Activated CD4-positive, alpha-beta memory T cell treated with anti-CD3 and anti-CD28 coated beads, Interleukin-2, amount 10 ng/mL, durations not matched to agents 7 days and 5 days (primary cell): ENCODE measurements around the gene TBKBP1. TPM values are rescaled to one million over a fixed set of nuclear protein-coding genes. Genes with fewer than 3 reads are reported as not detected.
"Not testable (repeated sequence)": the region's sequence is repeated elsewhere in the genome, so short reads cannot be mapped to it uniquely, and the experiment has no call there.

Source experiments
- CTCF ChIA-PET: fragments of 350-600 bp; sonication (Branson Sonifier 250); formaldehyde crosslinking; loops from one replicate; lab custom pipeline; 2021; ENCODE audit warnings: antibody characterized with exemption, inconsistent platforms; lab: Charles Lee
- POLR2A ChIA-PET: fragments of 350-600 bp; sonication (Branson Sonifier 250); formaldehyde crosslinking; loops from one replicate; lab custom pipeline; 2021; ENCODE audit warnings: antibody characterized with exemption; lab: Charles Lee
- DNase-seq: peaks from one replicate; pipeline ENCODE4 v3.0.0-alpha.2; 2020
- H3K27ac Mint-ChIP-seq: one replicate; pipeline ENCODE4 v1.8.0; 2021; ENCODE audit warnings: mild to moderate bottlenecking, mixed read lengths
- H3K27me3 Mint-ChIP-seq: one replicate; pipeline ENCODE4 v1.8.0; 2021; ENCODE audit warnings: mixed read lengths
- H3K36me3 Mint-ChIP-seq: one replicate; pipeline ENCODE4 v1.8.0; 2021; ENCODE audit warnings: low read depth, mixed read lengths
- H3K4me1 Mint-ChIP-seq: one replicate; pipeline ENCODE4 v1.8.0; 2021; ENCODE audit warnings: mixed read lengths
- H3K4me3 Mint-ChIP-seq: one replicate; pipeline ENCODE4 v1.8.0; 2021; ENCODE audit warnings: mild to moderate bottlenecking, mixed read lengths
- H3K9me3 Mint-ChIP-seq: one replicate; pipeline ENCODE4 v1.8.0; 2021; ENCODE audit warnings: mixed read lengths
- total RNA-seq, 2 experiments: library from RNA; stranded (reverse); gene quantifications; one replicate each; pipeline ENCODE4 v1.2.3, GENCODE V29; 2021

TBKBP1 gene
- total RNA-seq, 2 experiments from 2014 or later = 7.0 TPM

GRCh38 chr17:47682138-47682537, 11.8 kb upstream of the TBKBP1 start:
- no peak overlapping the region for H3K27ac Mint-ChIP-seq
- POLR2A ChIA-PET = interaction anchor here (0.6 kb wide), 1 partner anchor 373 kb away, joined by 3 read pairs; no protein-coding TSS in a partner anchor

GRCh38 chr17:47682727-47683126, 11.2 kb upstream of the TBKBP1 start:
- H3K4me3 Mint-ChIP-seq, DNase-seq, H3K27ac Mint-ChIP-seq, CTCF ChIA-PET, H3K9me3 Mint-ChIP-seq, H3K27me3 Mint-ChIP-seq: not testable (repeated sequence)
- Mint-ChIP-seq H3K4me1 (peaks cover 34% of the 10 kb centered on the region), H3K36me3 (peaks cover 81% of the 10 kb centered on the region)
- POLR2A ChIA-PET = interaction anchor here (0.6 kb wide), 1 partner anchor 373 kb away, joined by 3 read pairs; no protein-coding TSS in a partner anchor

More at GRCh38 chr17:47682138-47682537, 11.8 kb upstream of the TBKBP1 start:
- CTCF ChIA-PET = no interaction called here
- Mint-ChIP-seq H3K36me3 (peaks cover 84% of the 10 kb centered on the region), H3K4me1 (peaks cover 36% of the 10 kb centered on the region), H3K27me3 (no peaks in the 10 kb centered on the region), H3K9me3 (no peaks in the 10 kb centered on the region), H3K4me3 (no peak overlapping the region)
- no peak for DNase-seq

DNA sequence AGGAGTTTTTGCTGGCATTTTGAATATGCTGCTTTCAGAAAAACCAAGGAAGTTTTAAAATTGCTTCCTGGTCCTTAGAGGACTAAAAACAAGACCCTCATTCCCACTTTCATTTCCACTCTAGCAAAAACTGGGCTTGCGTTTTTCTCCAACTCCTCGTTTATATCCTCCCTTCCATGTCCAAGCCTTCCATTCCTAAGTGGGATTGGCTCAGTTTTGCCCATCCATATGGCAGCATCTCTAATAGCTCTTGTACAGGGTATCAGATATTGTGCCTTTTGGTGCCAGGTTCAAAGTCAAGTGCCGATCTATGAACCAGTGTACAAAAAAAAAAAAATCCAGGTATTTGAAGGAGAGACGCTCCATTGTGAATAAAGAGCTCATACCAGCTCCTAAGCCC, 9.9 kb upstream of the TBKBP1 start:
- H3K27me3 Mint-ChIP-seq = no peaks in the 10 kb centered on the region
- POLR2A ChIA-PET = interaction anchor here (0.6 to 1.8 kb wide), 6 partner anchors 9 to 119 kb away, joined by 3 to 5 read pairs (median 3); partner anchors contain the start of gene TBKBP1
- DNase-seq = no peak

DNA sequence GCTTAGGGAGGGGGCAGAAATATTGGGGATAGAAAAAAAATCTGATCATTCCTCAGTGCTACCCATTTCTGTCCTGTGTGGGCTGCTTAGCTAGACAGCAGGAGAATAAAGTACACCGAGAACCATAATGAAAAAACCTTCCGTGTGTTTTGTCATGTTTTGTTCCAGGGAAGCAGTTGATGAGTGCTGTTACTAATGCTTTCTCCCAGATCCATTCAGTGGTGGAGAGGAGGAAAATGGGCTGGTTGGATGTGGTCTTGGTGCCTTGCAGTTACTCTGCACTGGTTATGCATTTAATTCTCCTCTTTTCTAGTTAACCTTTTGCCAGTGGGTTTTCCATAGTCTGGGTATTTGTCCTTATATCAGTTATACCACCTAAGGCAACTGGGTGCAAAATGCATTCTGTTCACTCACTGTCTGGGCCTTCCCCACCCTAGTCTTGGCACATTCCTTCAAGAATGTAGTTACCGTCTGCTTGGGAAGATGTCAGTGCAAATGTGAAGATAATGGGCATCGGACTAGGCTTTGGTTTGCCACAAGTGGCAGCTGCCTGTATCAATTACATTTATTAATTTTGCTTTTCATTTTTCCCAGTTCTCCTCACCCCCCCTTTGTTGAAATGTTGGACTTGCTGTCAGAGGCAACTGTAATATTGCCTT, 9.3 kb upstream of the TBKBP1 start:
- Mint-ChIP-seq H3K27ac (no peak overlapping the region), H3K4me1 (peaks cover 26% of the 10 kb centered on the region), H3K36me3 (peaks cover 69% of the 10 kb centered on the region), H3K4me3 (no peak overlapping the region), H3K27me3 (no peaks in the 10 kb centered on the region), H3K9me3 (no peaks in the 10 kb centered on the region)
- ChIA-PET POLR2A (interaction anchor here (0.6 to 1.8 kb wide), 5 partner anchors 8 to 118 kb away, joined by 3 to 5 read pairs (median 3); partner anchors contain the start of gene TBKBP1), CTCF (interaction anchor here (1.1 to 2.3 kb wide), 3 partner anchors 13 to 106 kb away, joined by 3 to 6 read pairs (median 4); no protein-coding TSS in a partner anchor)
- no peak for DNase-seq

More for the DNA sequence above, 9.9 kb upstream of the TBKBP1 start:
- Mint-ChIP-seq H3K4me3 (no peak overlapping the region), H3K27ac (no peak overlapping the region), H3K9me3 (no peaks in the 10 kb centered on the region), H3K4me1 (peaks cover 26% of the 10 kb centered on the region), H3K36me3 (peaks cover 73% of the 10 kb centered on the region)
- CTCF ChIA-PET = interaction anchor here (1.1 to 2.3 kb wide), 3 partner anchors 14 to 106 kb away, joined by 3 to 6 read pairs (median 4); no protein-coding TSS in a partner anchor

DNA sequence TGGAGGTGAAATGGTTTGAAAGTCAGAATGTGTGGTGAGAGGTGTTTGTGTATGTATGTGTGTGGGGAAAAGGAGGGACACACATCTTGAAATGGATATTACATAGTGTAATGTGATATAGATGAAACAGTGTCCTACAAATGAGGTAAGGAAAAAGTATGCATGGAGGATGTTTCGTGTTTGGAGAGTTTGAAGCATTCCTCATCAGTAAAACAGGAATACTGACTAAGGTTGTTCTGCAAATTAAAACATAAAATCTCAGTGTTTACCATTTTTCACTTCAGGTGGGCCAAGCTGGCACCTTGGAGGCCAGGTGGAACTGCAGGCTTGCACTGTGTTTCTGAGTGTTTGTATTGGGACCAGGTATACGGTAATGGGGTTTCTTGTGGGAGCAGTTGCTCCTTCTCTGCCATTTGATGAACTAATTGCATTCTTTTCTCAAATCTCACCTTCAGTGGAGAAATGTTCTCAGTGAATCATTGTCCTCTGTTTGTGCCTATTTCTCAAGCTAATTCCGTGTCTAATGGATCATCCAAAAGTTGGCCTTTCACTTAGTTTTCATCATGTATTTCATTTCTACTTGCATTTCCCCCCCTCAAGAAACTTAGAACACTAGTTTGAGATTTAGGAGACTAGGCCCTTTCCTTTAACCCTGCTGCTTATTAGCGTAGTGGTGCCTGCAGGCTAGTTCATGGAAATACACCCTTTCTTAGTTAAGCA, 8.2 kb upstream of the TBKBP1 start:
- POLR2A ChIA-PET = no interaction called here
- peaks cover 59% of the 10 kb centered on the region for H3K36me3 Mint-ChIP-seq
- no peak for DNase-seq
- H3K27ac Mint-ChIP-seq = no peak overlapping the region
- no peak overlapping the region for H3K4me3 Mint-ChIP-seq
- no peaks in the 10 kb centered on the region for H3K9me3 Mint-ChIP-seq
- CTCF ChIA-PET = interaction anchor here (2.3 kb wide), 1 partner anchor 12 kb away, joined by 6 read pairs; no protein-coding TSS in a partner anchor
- peaks cover 24% of the 10 kb centered on the region for H3K4me1 Mint-ChIP-seq
- no peaks in the 10 kb centered on the region for H3K27me3 Mint-ChIP-seq

DNA sequence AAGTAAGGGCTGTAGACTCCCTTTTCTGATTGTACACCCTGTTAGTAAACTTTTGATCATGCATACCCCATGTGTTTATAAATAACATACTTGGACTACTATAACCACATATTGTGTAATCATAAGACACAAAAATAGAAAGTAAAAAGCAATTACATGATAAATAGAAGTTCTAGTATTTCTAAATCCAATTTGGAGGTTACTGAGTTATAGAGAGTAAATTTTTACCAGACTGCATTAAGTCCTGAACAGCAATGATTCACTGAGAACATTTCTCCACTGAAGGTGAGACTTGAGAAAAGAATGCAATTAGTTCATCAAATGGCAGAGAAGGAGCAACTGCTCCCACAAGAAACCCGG, 7.7 kb upstream of the TBKBP1 start:
- ChIA-PET POLR2A (interaction anchor here (1.7 kb wide), 1 partner anchor 12 kb away, joined by 6 read pairs; no protein-coding TSS in a partner anchor), CTCF (no interaction called here)
- Mint-ChIP-seq H3K4me1 (peaks cover 23% of the 10 kb centered on the region), H3K36me3 (peaks cover 56% of the 10 kb centered on the region), H3K27ac (no peak overlapping the region), H3K9me3 (no peaks in the 10 kb centered on the region), H3K4me3 (no peak overlapping the region), H3K27me3 (no peaks in the 10 kb centered on the region)
- no peak for DNase-seq

- H3K36me3 Mint-ChIP-seq = peaks cover 54% of the 10 kb centered on the region
- H3K4me3 Mint-ChIP-seq = no peak overlapping the region
- no peaks in the 10 kb centered on the region for H3K27me3 Mint-ChIP-seq
- CTCF ChIA-PET = interaction anchor here (1.1 to 1.8 kb wide), 5 partner anchors 11 to 35 kb away, joined by 3 to 6 read pairs (median 5); no protein-coding TSS in a partner anchor
- H3K4me1 Mint-ChIP-seq = peaks cover 24% of the 10 kb centered on the region
- no peak for DNase-seq
- POLR2A ChIA-PET = interaction anchor here (1.4 to 22.2 kb wide), 5 partner anchors 8 to 47 kb away, joined by 4 to 463 read pairs (median 10); partner anchors contain the start of gene TBX21
- no peak overlapping the region for H3K27ac Mint-ChIP-seq
- H3K9me3 Mint-ChIP-seq = no peaks in the 10 kb centered on the region
These were observed 7.2 kb upstream of the TBKBP1 start for GRCh38 chr17:47686664-47687327.

DNA sequence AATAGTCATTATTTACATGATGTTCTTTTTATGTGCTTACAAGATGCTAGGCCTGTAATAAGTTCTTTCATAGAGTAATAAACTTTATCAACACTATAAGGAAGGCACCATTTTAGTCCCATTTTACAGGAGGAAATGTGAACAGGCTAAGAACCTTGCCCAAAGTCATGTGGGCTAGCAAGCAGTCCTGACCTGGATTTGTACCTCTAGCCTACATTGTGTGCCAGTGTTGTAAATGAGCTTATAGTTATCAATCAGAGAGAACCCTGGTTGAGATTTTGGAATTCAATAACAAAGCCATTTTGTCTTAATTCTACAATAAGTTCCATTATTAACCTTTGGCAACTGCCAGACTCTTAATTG, 6.7 kb upstream of the TBKBP1 start:
- no peak overlapping the region for H3K27ac Mint-ChIP-seq

DNA sequence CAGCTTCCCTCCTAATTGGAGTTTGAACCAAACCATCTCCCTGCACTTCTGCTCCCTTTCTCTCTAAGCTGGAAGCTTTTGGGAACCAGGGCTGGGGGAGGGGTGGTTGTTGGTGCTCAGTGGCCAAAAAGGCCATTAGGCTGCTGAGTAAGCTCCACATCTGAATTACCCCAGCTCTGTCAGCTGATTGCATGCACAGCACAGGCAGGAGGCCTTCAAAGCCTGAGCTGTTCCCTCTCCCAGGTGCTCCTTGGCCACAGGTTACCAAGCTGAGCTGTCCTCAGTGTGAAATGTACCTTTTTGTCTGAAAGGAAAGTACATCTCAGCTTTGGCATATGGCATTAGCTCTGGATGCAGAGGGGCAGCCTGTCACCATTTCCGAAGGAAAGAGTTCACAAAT, 6.2 kb upstream of the TBKBP1 start:
- Mint-ChIP-seq H3K9me3 (no peaks in the 10 kb centered on the region), H3K36me3 (peaks cover 45% of the 10 kb centered on the region), H3K27ac (no peak overlapping the region), H3K27me3 (peaks cover 2% of the 10 kb centered on the region), H3K4me1 (peaks cover 25% of the 10 kb centered on the region), H3K4me3 (no peak overlapping the region)
- no peak for DNase-seq
- ChIA-PET POLR2A (interaction anchor here (1.0 to 22.2 kb wide), 8 partner anchors 9 to 134 kb away, joined by 4 to 463 read pairs (median 6); partner anchors contain the start of genes KPNB1, OSBPL7 and TBX21), CTCF (interaction anchor here (0.6 to 1.8 kb wide), 7 partner anchors 10 to 34 kb away, joined by 3 to 6 read pairs (median 5); no protein-coding TSS in a partner anchor)

More for the DNA sequence above, 6.7 kb upstream of the TBKBP1 start:
- H3K4me1 Mint-ChIP-seq = peaks cover 23% of the 10 kb centered on the region
- no peaks in the 10 kb centered on the region for H3K27me3 Mint-ChIP-seq
- H3K4me3 Mint-ChIP-seq = no peak overlapping the region
- CTCF ChIA-PET = interaction anchor here (0.6 to 1.8 kb wide), 6 partner anchors 10 to 34 kb away, joined by 3 to 6 read pairs (median 5); no protein-coding TSS in a partner anchor
- no peak for DNase-seq
- POLR2A ChIA-PET = interaction anchor here (1.0 to 22.2 kb wide), 7 partner anchors 9 to 135 kb away, joined by 4 to 463 read pairs (median 6); partner anchors contain the start of genes KPNB1, OSBPL7 and TBX21
- peaks cover 49% of the 10 kb centered on the region for H3K36me3 Mint-ChIP-seq
- no peaks in the 10 kb centered on the region for H3K9me3 Mint-ChIP-seq

DNA sequence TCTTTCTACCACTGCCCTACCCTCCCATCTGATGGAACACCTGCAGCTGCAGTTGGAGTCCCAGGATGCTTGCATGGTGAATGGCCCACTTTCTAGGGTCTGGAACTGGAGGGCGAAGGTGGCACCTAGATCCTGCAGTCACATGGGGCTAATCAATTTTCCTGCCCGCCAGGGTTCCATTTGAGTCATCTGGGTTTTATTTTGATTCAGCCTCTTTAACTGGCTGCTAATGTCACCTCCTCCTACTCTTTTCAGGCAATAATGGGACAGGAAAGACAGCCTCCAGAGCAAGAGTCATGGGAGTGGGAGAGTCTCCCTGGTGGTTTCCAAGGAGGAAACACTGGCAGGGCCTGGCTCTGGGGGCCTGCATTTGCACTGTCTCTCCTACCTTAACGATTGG, 3.8 kb upstream of the TBKBP1 start:
- POLR2A ChIA-PET = interaction anchor here (1.1 to 22.2 kb wide), 2 partner anchors 33 to 43 kb away, joined by 3 to 463 read pairs; partner anchors contain the start of gene TBX21
- peaks cover 8% of the 10 kb centered on the region for H3K27me3 Mint-ChIP-seq
- peaks cover 32% of the 10 kb centered on the region for H3K4me1 Mint-ChIP-seq
- H3K27ac Mint-ChIP-seq = no peak overlapping the region
- no peak overlapping the region for H3K4me3 Mint-ChIP-seq
- H3K36me3 Mint-ChIP-seq = peaks cover 21% of the 10 kb centered on the region
- H3K9me3 Mint-ChIP-seq = no peaks in the 10 kb centered on the region
- CTCF ChIA-PET = no interaction called here
- no peak for DNase-seq

DNA sequence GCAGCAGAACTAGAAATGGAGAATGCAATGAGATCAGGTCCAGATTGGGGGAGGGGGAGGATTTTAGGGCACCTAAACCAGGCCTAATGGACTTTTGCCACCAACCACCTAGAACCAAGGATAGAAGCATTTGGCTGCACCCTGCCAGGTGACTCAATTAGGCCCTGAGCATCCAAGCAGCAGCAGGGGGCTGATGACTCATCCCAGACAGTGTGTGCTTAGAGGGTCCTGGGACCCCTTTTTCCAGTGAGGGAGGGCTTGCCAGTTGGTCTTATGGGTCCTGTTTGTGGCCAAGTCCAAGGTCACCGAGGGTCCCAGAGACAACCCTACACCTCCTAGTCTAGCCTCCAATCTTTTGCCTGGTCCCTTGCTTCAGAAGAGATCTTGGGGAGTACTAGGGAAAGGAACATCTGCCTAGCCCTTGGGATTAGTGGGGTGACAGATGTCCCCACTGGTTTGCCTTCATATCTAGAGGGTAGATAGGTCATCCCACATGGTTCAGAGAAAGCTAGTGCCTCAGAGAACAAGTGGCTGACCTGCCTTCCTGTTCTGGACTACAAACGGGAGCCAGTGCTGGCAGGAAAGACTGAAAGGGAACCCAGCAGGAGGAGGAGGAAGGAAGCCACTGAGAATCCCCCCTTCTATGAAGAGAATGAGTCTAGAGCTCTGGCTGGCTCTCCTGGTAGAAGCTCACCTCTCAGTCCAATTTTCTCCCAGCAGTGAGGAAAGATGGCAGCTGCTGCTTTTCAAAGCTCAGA, 1.6 kb upstream of the TBKBP1 start:
- peaks cover 42% of the 10 kb centered on the region for H3K4me1 Mint-ChIP-seq
- H3K27me3 Mint-ChIP-seq = peaks cover 9% of the 10 kb centered on the region
- H3K9me3 Mint-ChIP-seq = no peaks in the 10 kb centered on the region
- no peak overlapping the region for H3K27ac Mint-ChIP-seq
- H3K4me3 Mint-ChIP-seq = peak overlapping the region; percentile 74
- CTCF ChIA-PET = interaction anchor here (1.3 to 1.5 kb wide), 2 partner anchors 13 to 29 kb away, joined by 3 to 6 read pairs; no protein-coding TSS in a partner anchor
- POLR2A ChIA-PET = interaction anchor here (0.7 to 22.2 kb wide), 12 partner anchors 8 to 42 kb away, joined by 3 to 463 read pairs (median 4); partner anchors contain the start of genes KPNB1 and TBX21
- no peak for DNase-seq
- peaks cover 2% of the 10 kb centered on the region for H3K36me3 Mint-ChIP-seq
